HG03159 (cell line): ENCODE data around the gene GALNT8.

Source experiments
- ATAC-seq: cut with Tn5 transposase; IDR thresholded peaks from one replicate; pipeline ENCODE4 v1.9.1; 2021; ENCODE audit warnings: mild to moderate bottlenecking, moderate library complexity; ENCODE audit not compliant: unreplicated experiment

The GALNT8 gene

GRCh38 chr12:4794491-4794890, 74.3 kb downstream of the GALNT8 start:
- no peak for ATAC-seq

- ATAC-seq, result no peak
Measured at GRCh38 chr12:4796216-4796615, 76.0 kb downstream of the GALNT8 start.

GRCh38 chr12:4796694-4797482, 76.7 kb downstream of the GALNT8 start:
- no peak for ATAC-seq

- no peak for ATAC-seq
Measured at GRCh38 chr12:4800555-4800954, 80.4 kb downstream of the GALNT8 start.

- no peak for ATAC-seq
Measured at GRCh38 chr12:4802841-4803240, 82.6 kb downstream of the GALNT8 start.

- ATAC-seq, result no peak
Measured at GRCh38 chr12:4806439-4807115, 86.4 kb downstream of the GALNT8 start.

GRCh38 chr12:4807116-4807783, 87.0 kb downstream of the GALNT8 start:
- no peak for ATAC-seq

- no peak for ATAC-seq
Measured at GRCh38 chr12:4807813-4808212, 87.6 kb downstream of the GALNT8 start.

GRCh38 chr12:4809013-4809448, 88.8 kb downstream of the GALNT8 start:
- ATAC-seq, result no peak

GRCh38 chr12:4809449-4810218, 89.4 kb downstream of the GALNT8 start:
- no peak for ATAC-seq

- ATAC-seq, result no peak
Measured at GRCh38 chr12:4810219-4810671, 90.0 kb downstream of the GALNT8 start.

GRCh38 chr12:4812624-4813327, 92.6 kb downstream of the GALNT8 start:
- ATAC-seq, result no peak

- no peak for ATAC-seq
Measured at GRCh38 chr12:4813741-4814140, 93.5 kb downstream of the GALNT8 start.

- ATAC-seq, result no peak
Measured at GRCh38 chr12:4814485-4814884, 94.3 kb downstream of the GALNT8 start.

- no peak for ATAC-seq
Measured at GRCh38 chr12:4816744-4817525, 96.7 kb downstream of the GALNT8 start.

- ATAC-seq, result no peak
Measured at GRCh38 chr12:4817880-4818279, 97.7 kb downstream of the GALNT8 start.

- ATAC-seq, result no peak
Measured at GRCh38 chr12:4819654-4820053, 99.5 kb downstream of the GALNT8 start.

GRCh38 chr12:4820971-4821370, 100.8 kb downstream of the GALNT8 start:
- ATAC-seq, result no peak
